Epithelial cell of umbilical artery (primary cell): ENCODE results near the gene AK3. TPM values are rescaled to one million over a fixed set of nuclear protein-coding genes. Genes with fewer than 3 reads are reported as not detected.

Experiments
- total RNA-seq: library from RNA; depleted of rRNA; stranded (reverse); fragments of >200 nt; gene quantifications from 2 replicates; pipeline ENCODE4 v1.2.3, GENCODE V29; 2014

AK3 gene
- total RNA-seq, result 45.8 and 47.7 TPM in 2 replicates

GRCh38 chr9:4740638-4741364 is at the start of gene AK3:
AK3 (minus strand) TSS chr9:4741202; CDS start chr9:4741087, 115 bp downstream.

GRCh38 chr9:4679268-4680172 is 61.5 kb downstream of the AK3 start, which contains the start of gene CDC37L1:
CDC37L1 (plus strand) TSS chr9:4679569; CDS start chr9:4679768, 199 bp downstream.

GRCh38 chr9:4666042-4666699 is 74.8 kb downstream of the AK3 start, which contains the start of gene SPATA6L:
SPATA6L (minus strand) TSS chr9:4666480; CDS start chr9:4666250, 230 bp downstream.

GRCh38 chr9:4662108-4662988 is 78.7 kb downstream of the AK3 start, which contains the start of gene PLPP6:
PLPP6 (plus strand) TSS chr9:4662294; CDS start chr9:4662376, 82 bp downstream.

Other genes with a start within 250 kb of the AK3 start
- 5.8 and 6.1 TPM in 2 replicates for gene PLPP6, start 78.9 kb downstream of the AK3 start, total RNA-seq
- 0.61 and 0.65 TPM in 2 replicates for gene SPATA6L, start 74.7 kb downstream of the AK3 start, total RNA-seq
- 9.7 and 12.8 TPM in 2 replicates for gene CDC37L1, start 61.6 kb downstream of the AK3 start, total RNA-seq
- gene RCL1, start 51.7 kb upstream of the AK3 start, total RNA-seq, result 17.9 and 20.5 TPM in 2 replicates
- 6.2 and 8.5 TPM in 2 replicates for gene JAK2, start 244.1 kb upstream of the AK3 start, total RNA-seq